Esophagus squamous epithelium (tissue), 5 donors: Measurements from ENCODE around the gene FAM168A. TPM values are rescaled to one million over a fixed set of nuclear protein-coding genes. Genes with fewer than 3 reads are reported as not detected.

Source experiments
- DNase-seq: peaks from one replicate; lab custom pipeline; 2025; lab: John Stamatoyannopoulos, UW
- H3K27ac ChIP-seq, 4 donors: fragments of 200-600 bp; sonication (generic); one replicate each; pipeline ENCODE4 v1.5.1; 2016 to 2019; ENCODE audit warnings: mild to moderate bottlenecking in 1 of 4
- H3K27me3 ChIP-seq, 4 donors: fragments of 200-600 bp; sonication (generic); 1 replicate in 3 of 4; 2 replicates in 1 of 4; pipeline versions ENCODE4 v1.5.1 to v1.6.0; 2017 to 2021; ENCODE audit warnings: antibody characterized with exemption in 1 of 4
- H3K36me3 ChIP-seq, 3 donors: fragments of 200-600 bp; sonication (generic); one replicate each; pipeline ENCODE4 v1.5.1; 2016 to 2019
- H3K4me1 ChIP-seq, 3 donors: fragments of 200-600 bp; sonication (generic); one replicate each; pipeline ENCODE4 v1.5.1; 2017 to 2019
- H3K4me3 ChIP-seq, 4 donors: fragments of 200-600 bp; sonication (generic); 1 replicate in 3 of 4; 2 replicates in 1 of 4; pipeline ENCODE4 v1.5.1; 2016 to 2019; ENCODE audit warnings: mild to moderate bottlenecking in 2 of 4, moderate library complexity in 1 of 4
- H3K9me3 ChIP-seq, 3 donors: fragments of 200-600 bp; sonication (generic); one replicate each; pipeline ENCODE4 v1.5.1; 2016 to 2019
- CTCF ChIP-seq, 6 experiments: fragments of 450-650 bp in 4 of 6; fragments of 200-600 bp in 2 of 6; sonication (generic) in 2 of 6; IDR thresholded peaks; one replicate each; pipeline ENCODE4 v1.5.1; 2016 to 2019; ENCODE audit warnings: antibody characterized with exemption in 6 of 6, mild to moderate bottlenecking in 4 of 6, moderate library complexity in 4 of 6
- POLR2A ChIP-seq, 4 donors: fragments of 450-650 bp; IDR thresholded peaks; one replicate each; pipeline ENCODE4 v1.6.1; 2017; ENCODE audit warnings: antibody characterized with exemption in 4 of 4, mild to moderate bottlenecking in 4 of 4, moderate library complexity in 3 of 4
- WGBS, 2 donors: methylation state at CpG; one replicate each; pipeline ENCODE4 v1.1.5; 2018; 5-methylcytosine and 5-hydroxymethylcytosine counted together
- intact Hi-C: fragments of 100-400 bp; cut with DNase I; formaldehyde crosslinking; loops from one replicate; pipeline ENCODE4 v1.15.0; 2022
- total RNA-seq, 4 donors: library from RNA; depleted of rRNA; stranded (reverse); fragments of >200 nt; gene quantifications; one replicate each; pipeline ENCODE4 v1.1.0, GENCODE V29; 2016
- donor health status: DM: yes; HTN: yes; CAD: no.

The FAM168A gene
- total RNA-seq, 4 donors from 2014 or later, result 7.0 to 15.5 (median 12.3) TPM

- no peaks in the 10 kb centered on the region for H3K27me3 ChIP-seq
- H3K4me3 ChIP-seq, result no peak overlapping the region
- TF ChIP-seq CTCF (IDR thresholded peaks at IDR 0.05), result no peak
- no peak for TF ChIP-seq POLR2A (IDR thresholded peaks at IDR 0.05)
- DNase-seq, result no peak
- H3K9me3 ChIP-seq, result no peaks in the 10 kb centered on the region
- intact Hi-C loops, result loop anchor here (5.0 kb wide), 1 partner anchor 32 kb away; no protein-coding TSS in a partner anchor
- H3K27ac ChIP-seq, result no peak overlapping the region
- no peaks in the 10 kb centered on the region for H3K36me3 ChIP-seq
- H3K4me1 ChIP-seq, result peaks cover 0 to 4% (median 0%) of the 10 kb centered on the region in 3 donors
These were observed 38.2 kb downstream of the FAM168A start for GRCh38 chr11:73559743-73560142.

GRCh38 chr11:73556966-73557365, 40.9 kb downstream of the FAM168A start:
- 84 to 91% methylated on average over 2 to 3 of the region's 3 CpGs for WGBS, 2 donors

GRCh38 chr11:73555615-73556014, 42.3 kb downstream of the FAM168A start:
- DNase-seq, result no peak
- intact Hi-C loops, result no loop called here
- H3K4me1 ChIP-seq, result peaks cover 0 to 4% (median 0%) of the 10 kb centered on the region in 3 donors

More at GRCh38 chr11:73556966-73557365, 40.9 kb downstream of the FAM168A start:
- Histone ChIP-seq H3K9me3 (no peaks in the 10 kb centered on the region), H3K36me3 (no peaks in the 10 kb centered on the region), H3K4me1 (peaks cover 0 to 4% (median 0%) of the 10 kb centered on the region in 3 donors), H3K27me3 (no peaks in the 10 kb centered on the region), H3K4me3 (no peak overlapping the region), H3K27ac (no peak overlapping the region)
- intact Hi-C loops, result no loop called here
- DNase-seq, result no peak
- TF ChIP-seq POLR2A (IDR thresholded peaks at IDR 0.05) (no peak), CTCF (IDR thresholded peaks at IDR 0.05) (no peak)

GRCh38 chr11:73554671-73555320, 43.1 kb downstream of the FAM168A start:
- peaks cover 0 to 4% (median 0%) of the 10 kb centered on the region in 3 donors for H3K4me1 ChIP-seq
- 20 to 90% methylated on average over 1 of the region's 1 CpG for WGBS, 2 donors
- H3K4me3 ChIP-seq, result no peak overlapping the region
- no peak overlapping the region for H3K27ac ChIP-seq
- H3K36me3 ChIP-seq, result no peaks in the 10 kb centered on the region
- no peak for DNase-seq
- intact Hi-C loops, result no loop called here
- no peak for TF ChIP-seq POLR2A (IDR thresholded peaks at IDR 0.05)
- no peak for TF ChIP-seq CTCF (IDR thresholded peaks at IDR 0.05)
- no peaks in the 10 kb centered on the region for H3K9me3 ChIP-seq
- H3K27me3 ChIP-seq, result no peaks in the 10 kb centered on the region

More at GRCh38 chr11:73555615-73556014, 42.3 kb downstream of the FAM168A start:
- H3K36me3 ChIP-seq, result no peaks in the 10 kb centered on the region
- TF ChIP-seq POLR2A (IDR thresholded peaks at IDR 0.05), result no peak
- WGBS, 2 donors, result 90 to 94% methylated on average over 3 of the region's 3 CpGs
- no peaks in the 10 kb centered on the region for H3K27me3 ChIP-seq
- no peak overlapping the region for H3K27ac ChIP-seq
- H3K9me3 ChIP-seq, result no peaks in the 10 kb centered on the region
- H3K4me3 ChIP-seq, result no peak overlapping the region

- H3K36me3 ChIP-seq, result no peaks in the 10 kb centered on the region
- intact Hi-C loops, result no loop called here
- H3K27ac ChIP-seq, result no peak overlapping the region
- no peak overlapping the region for H3K4me3 ChIP-seq
- 64 to 86% methylated on average over 2 of the region's 2 CpGs for WGBS, 2 donors
- TF ChIP-seq POLR2A (IDR thresholded peaks at IDR 0.05) (no peak), CTCF (IDR thresholded peaks at IDR 0.05) (no peak)
- no peak for DNase-seq
- no peaks in the 10 kb centered on the region for H3K27me3 ChIP-seq
- no peaks in the 10 kb centered on the region for H3K9me3 ChIP-seq
- H3K4me1 ChIP-seq, result no peaks in the 10 kb centered on the region
These were observed 44.6 kb downstream of the FAM168A start for GRCh38 chr11:73553266-73553665.
